IMR-90 (cell line): ENCODE measurements around the gene PLEKHS1. TPM values are rescaled to one million over a fixed set of nuclear protein-coding genes. Genes with fewer than 3 reads are reported as not detected.

Experiments used
- ATAC-seq: fragments of 200-7000 bp; cut with Tn5 transposase; 2 replicates; pipeline ENCODE4 v1.9.1; 2020; ENCODE audit warnings: low read depth, mild to moderate bottlenecking, moderate library complexity
- BruUV-seq: library from RNA; stranded (reverse); fragments of 400-500 nt; replicated peaks from 2 replicates; lab custom pipeline; 2021; lab: Mats Ljungman, UMichigan
- CTCF ChIA-PET: fragments of 300-600 bp; formaldehyde crosslinking; extraction: SDS; loops from one replicate; lab custom pipeline; 2021; ENCODE audit warnings: antibody characterized with exemption; lab: Yijun Ruan, JAX
- POLR2A ChIA-PET: fragments of 300-600 bp; sonication (Branson Sonifier 250); formaldehyde crosslinking; loops from one replicate; lab custom pipeline; 2022; ENCODE audit warnings: antibody characterized with exemption; ENCODE audit not compliant: unreplicated experiment; lab: Charles Lee
- DNase-seq: peaks from one replicate; pipeline ENCODE4 v3.0.0; 2013
- H2AFZ ChIP-seq: replicated peaks from 2 replicates; pipeline ENCODE3; 2013; ENCODE audit warnings: low read length, mild to moderate bottlenecking; ENCODE audit not compliant: poor library complexity
- H2AK5ac ChIP-seq: 2 replicates; pipeline ENCODE4 v1.6.1; 2013; ENCODE audit warnings: low read depth, low read length, inconsistent platforms
- H2AK9ac ChIP-seq: replicated peaks from 2 replicates; pipeline ENCODE3; 2013; ENCODE audit warnings: mild to moderate bottlenecking, low read depth, low read length, moderate library complexity; ENCODE audit not compliant: poor library complexity
- H2BK120ac ChIP-seq: 2 replicates; pipeline ENCODE4 v1.6.1; 2013; ENCODE audit warnings: low read depth, low read length, inconsistent platforms
- H2BK15ac ChIP-seq: 3 replicates; pipeline ENCODE4 v1.6.1; 2013; ENCODE audit warnings: low read depth, low read length, inconsistent platforms
- H2BK20ac ChIP-seq: 2 replicates; pipeline ENCODE4 v1.6.1; 2013; ENCODE audit warnings: low read depth, mild to moderate bottlenecking, inconsistent platforms, low read length, moderate library complexity
- H2BK5ac ChIP-seq: 2 replicates; pipeline ENCODE4 v1.6.1; 2013; ENCODE audit warnings: mild to moderate bottlenecking, low read depth, low read length, inconsistent platforms; ENCODE audit not compliant: poor library complexity, severe bottlenecking
- H3K14ac ChIP-seq: replicated peaks from 2 replicates; pipeline ENCODE4 v1.6.1; 2013; ENCODE audit warnings: low read depth, low read length, inconsistent platforms
- H3K18ac ChIP-seq: 2 replicates; pipeline ENCODE4 v1.6.1; 2013; ENCODE audit warnings: low read depth, low read length, control low read depth
- H3K23ac ChIP-seq: 2 replicates; pipeline ENCODE4 v1.6.1; 2013; ENCODE audit warnings: low read depth, low read length, inconsistent platforms
- H3K27ac ChIP-seq: 2 replicates; pipeline ENCODE4 v1.5.1; 2013; ENCODE audit warnings: mild to moderate bottlenecking, control low read depth, low read length; ENCODE audit not compliant: insufficient read depth
- H3K27me3 ChIP-seq: 2 replicates; pipeline ENCODE4 v1.6.1; 2013; ENCODE audit warnings: low read length; ENCODE audit not compliant: control insufficient read depth, insufficient read depth
- H3K36me3 ChIP-seq: 2 replicates; pipeline ENCODE4 v1.6.1; 2013; ENCODE audit warnings: low read length, mixed read lengths; ENCODE audit not compliant: control insufficient read depth, insufficient read depth
- H3K4ac ChIP-seq: 2 replicates; pipeline ENCODE4 v1.6.1; 2013; ENCODE audit warnings: low read depth, low read length, inconsistent platforms
- H3K4me1 ChIP-seq: 2 replicates; pipeline ENCODE4 v1.6.1; 2013; ENCODE audit warnings: low read length, mixed read lengths; ENCODE audit not compliant: control insufficient read depth, insufficient read depth
- H3K4me2 ChIP-seq: 2 replicates; pipeline ENCODE4 v1.6.1; 2013; ENCODE audit warnings: low read depth, mild to moderate bottlenecking, control low read depth, low read length, moderate library complexity
- H3K4me3 ChIP-seq: 2 replicates; pipeline ENCODE4 v1.5.1; 2013; ENCODE audit warnings: low read depth, mild to moderate bottlenecking, control low read depth, low read length, moderate library complexity; ENCODE audit not compliant: insufficient read depth
- H3K56ac ChIP-seq: 2 replicates; pipeline ENCODE4 v1.6.1; 2013; ENCODE audit warnings: low read length, inconsistent platforms; ENCODE audit not compliant: insufficient read depth; ENCODE audit errors: extremely low read depth
- H3K79me1 ChIP-seq, 2 experiments: 2 replicates each; pipeline ENCODE4 v1.6.1; 2013; ENCODE audit warnings: low read length in 2 of 2, inconsistent platforms in 1 of 2, low read depth in 1 of 2
- H3K9ac ChIP-seq: 2 replicates; pipeline ENCODE4 v1.6.1; 2013; ENCODE audit warnings: low read depth, low read length, control low read depth
- H3K9me1 ChIP-seq: 2 replicates; pipeline ENCODE4 v1.6.1; 2013; ENCODE audit warnings: low read length, inconsistent platforms; ENCODE audit not compliant: insufficient read depth
- H3K9me3 ChIP-seq: 2 replicates; pipeline ENCODE4 v1.6.1; 2013; ENCODE audit warnings: low read length; ENCODE audit not compliant: control insufficient read depth, insufficient read depth
- H4K20me1 ChIP-seq: 2 replicates; pipeline ENCODE4 v1.6.1; 2013; ENCODE audit warnings: low read length, inconsistent platforms; ENCODE audit not compliant: insufficient read depth
- H4K5ac ChIP-seq: 2 replicates; pipeline ENCODE4 v1.6.1; 2013; ENCODE audit warnings: mild to moderate bottlenecking, low read depth, low read length, control low read depth
- H4K8ac ChIP-seq, 2 experiments: 2 replicates each; pipeline ENCODE4 v1.6.1; 2013; ENCODE audit warnings: low read depth in 2 of 2, low read length in 2 of 2, control low read depth in 1 of 2, inconsistent platforms in 1 of 2
- H4K91ac ChIP-seq: 2 replicates; pipeline ENCODE4 v1.6.1; 2013; ENCODE audit warnings: low read depth, low read length, inconsistent platforms; ENCODE audit not compliant: insufficient read depth
- CEBPB ChIP-seq: IDR thresholded peaks from 2 replicates; pipeline ENCODE4 v1.6.1; 2012; ENCODE audit warnings: low read depth, low read length, improper control_type of control experiment
- MAFK ChIP-seq: IDR thresholded peaks from 2 replicates; pipeline ENCODE4 v1.6.1; 2012; ENCODE audit warnings: low read depth, low read length, improper control_type of control experiment
- RFX5 ChIP-seq: IDR thresholded peaks from 2 replicates; pipeline ENCODE4 v1.8.0; 2012; ENCODE audit warnings: low read depth, mild to moderate bottlenecking, low read length, moderate library complexity
- SMC3 ChIP-seq: fragments of 150-350 bp; IDR thresholded peaks from 2 replicates; pipeline ENCODE4 v1.6.1; 2016; ENCODE audit warnings: low read depth, mild to moderate bottlenecking, antibody characterized with exemption, low read length, moderate library complexity
- USF2 ChIP-seq: fragments of 150-350 bp; IDR thresholded peaks from 2 replicates; pipeline ENCODE4 v1.6.1; 2017; ENCODE audit warnings: mild to moderate bottlenecking, antibody characterized with exemption, low read length, low read depth
- WGBS, 2 experiments: methylation state at CpG; one replicate each; pipeline versions ENCODE4 v1.1.5 to v1.1.7; 2013; ENCODE audit warnings: missing lambda C conversion rate in 2 of 2; ENCODE audit not compliant: insufficient read length in 1 of 2; ENCODE audit errors: extremely low coverage in 2 of 2; 5-methylcytosine and 5-hydroxymethylcytosine counted together
- dilution Hi-C: fragments of 300-500 bp; cut with HindIII; formaldehyde crosslinking; loops from one replicate; pipeline ENCODE4 v1.14.3; 2018; ENCODE audit warnings: low sequenced_read_pairs; ENCODE audit not compliant: unreplicated experiment
- in situ Hi-C: fragments of 300-500 bp; cut with MboI; formaldehyde crosslinking; loops from 3 replicates; pipeline ENCODE4 v1.14.3; 2019; ENCODE audit warnings: low sequenced_read_pairs, inconsistent platforms, mixed read lengths
- intact Hi-C: fragments of 100-400 bp; cut with micrococcal nuclease; formaldehyde crosslinking; loops from 2 replicates; pipeline ENCODE4 v1.10.0; 2022
- polyA plus RNA-seq, 3 experiments: library from polyadenylated mRNA; depleted of rRNA; stranded (reverse); fragments of >200 nt; gene quantifications; 2 replicates each; pipeline ENCODE4 v1.2.3, GENCODE V29; 2012; ENCODE audit warnings: low replicate concordance in 1 of 3
- total RNA-seq: library from RNA; depleted of rRNA; stranded (reverse); fragments of >200 nt; gene quantifications from 2 replicates; pipeline ENCODE4 v1.2.3, GENCODE V29; 2012

PLEKHS1 gene
- total and polyA plus RNA-seq, 2 of the 4 experiments (the other 2 are of a cell fraction), result not detected

DNA sequence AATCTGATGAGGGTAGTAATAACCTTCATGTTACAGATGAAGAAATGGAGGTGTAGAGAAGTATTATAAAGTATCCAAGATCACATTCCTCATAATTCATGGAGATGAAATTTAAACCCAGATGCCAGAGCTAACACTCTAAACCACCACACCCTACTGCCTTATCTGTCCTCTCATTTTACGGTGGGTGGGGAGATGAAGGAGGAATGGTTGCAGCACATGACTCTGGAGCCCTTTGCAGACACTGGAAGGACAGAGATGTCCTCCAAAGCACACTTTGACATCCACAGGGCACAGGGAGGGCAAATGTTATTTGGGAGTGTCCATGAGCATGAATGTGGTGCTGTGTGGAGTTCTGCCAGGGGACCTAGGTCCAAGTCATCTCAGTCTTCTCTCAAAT is 1.1 kb downstream of the PLEKHS1 start:
- in situ Hi-C loops (no loop called here), dilution Hi-C loops (no loop called here), intact Hi-C loops (no loop called here)
- no peak overlapping the region for H2AK5ac ChIP-seq
- ChIA-PET POLR2A (no interaction called here), CTCF (interaction anchor here (1.3 kb wide), 1 partner anchor 13 kb away, joined by 4 read pairs; no protein-coding TSS in a partner anchor)
- no peak overlapping the region for H3K4me3 ChIP-seq
- no peaks in the 10 kb centered on the region for H4K20me1 ChIP-seq
- TF ChIP-seq MAFK, result no peak
- TF ChIP-seq RFX5, result no peak
- TF ChIP-seq SMC3, result no peak
- no peak for TF ChIP-seq USF2
- TF ChIP-seq CEBPB, result no peak
- no peak overlapping the region for H3K27ac ChIP-seq
- no peaks in the 10 kb centered on the region for H3K4me1 ChIP-seq
- no peak overlapping the region for H4K91ac ChIP-seq
- no peak overlapping the region for H3K23ac ChIP-seq
- H3K18ac ChIP-seq, result no peak overlapping the region
- no peak overlapping the region for H4K5ac ChIP-seq
- H3K27me3 ChIP-seq, result peaks cover 6% of the 10 kb centered on the region; the same call in 1 of the 2 replicates
- DNase-seq (no peak), ATAC-seq (no peak)
- no peak overlapping the region for H3K56ac ChIP-seq
- H2BK20ac ChIP-seq, result no peak overlapping the region
- no peak overlapping the region for H2BK15ac ChIP-seq
- no peak overlapping the region for H2AK9ac ChIP-seq
- no peak overlapping the region for H2BK5ac ChIP-seq
- no CpG with 5 or more reads among the region's 1 CpG for WGBS, 2 experiments
- H2AFZ ChIP-seq, result no peak overlapping the region
- BruUV-seq, result no TSS peak
- no peak overlapping the region for H3K9ac ChIP-seq
- no peaks in the 10 kb centered on the region for H3K9me1 ChIP-seq
- H3K4me2 ChIP-seq, result no peak overlapping the region
- H4K8ac ChIP-seq, result no peak overlapping the region
- H3K9me3 ChIP-seq, result no peaks in the 10 kb centered on the region
- H2BK120ac ChIP-seq, result no peak overlapping the region
- no peaks in the 10 kb centered on the region for H3K36me3 ChIP-seq
- H3K79me1 ChIP-seq, result no peaks in the 10 kb centered on the region
- H3K4ac ChIP-seq, result no peak overlapping the region
- H3K14ac ChIP-seq, result no peak overlapping the region
